Stimulated activated effector memory CD8-positive, alpha-beta T cell treated with anti-CD3 and anti-CD28 coated beads, Interleukin-12 subunit alpha, Interleukin-12 subunit beta, amount 100 ng/mL, for 72 hours (primary cell): ENCODE measurements around the gene SGSM2.

ENCODE experiments used
- ATAC-seq: fragments of 150-1000 bp; cut with Tn5 transposase; 2 replicates; pipeline ENCODE4 v1.10.0; 2021
- DNase-seq, 2 donors: peaks; one replicate each; pipeline ENCODE4 v3.0.0; 2021 to 2022; ENCODE audit warnings: low spot score in 2 of 2
- H3K27ac Mint-ChIP-seq: one replicate; pipeline ENCODE4 v1.8.0; 2022; ENCODE audit warnings: mild to moderate bottlenecking, mixed read lengths
- H3K36me3 Mint-ChIP-seq: one replicate; pipeline ENCODE4 v1.8.0; 2022; ENCODE audit warnings: mild to moderate bottlenecking, mixed read lengths
- H3K4me1 Mint-ChIP-seq: one replicate; pipeline ENCODE4 v1.8.0; 2022; ENCODE audit warnings: mixed read lengths
- H3K4me3 Mint-ChIP-seq: one replicate; pipeline ENCODE4 v1.8.0; 2022; ENCODE audit warnings: mild to moderate bottlenecking, mixed read lengths
- H3K9me3 Mint-ChIP-seq: one replicate; pipeline ENCODE4 v1.8.0; 2022; ENCODE audit warnings: mixed read lengths

SGSM2 gene

DNA sequence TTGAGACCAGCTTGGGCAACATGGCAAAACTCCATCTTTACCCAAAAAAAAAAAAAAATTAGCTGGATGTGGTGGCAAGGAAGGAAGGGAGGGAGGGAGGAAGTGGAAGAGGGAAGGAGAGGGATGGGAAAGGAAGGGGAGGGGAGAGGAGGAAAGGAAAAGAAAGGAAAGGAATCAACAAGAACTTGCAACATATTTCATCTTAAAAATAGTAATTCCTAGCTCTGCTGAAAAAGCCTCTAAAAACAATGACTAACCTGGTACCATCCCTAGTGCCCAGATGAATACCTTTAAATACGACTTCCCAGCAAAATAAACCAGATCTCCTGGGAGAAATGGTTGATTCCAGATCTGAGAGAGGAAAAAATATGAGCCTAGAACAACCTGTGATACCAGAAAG, 90.6 kb downstream of the SGSM2 start:
- no peak for ATAC-seq
- DNase-seq = no peak

More for the DNA sequence above, 90.6 kb downstream of the SGSM2 start:
- Mint-ChIP-seq H3K9me3 (no peaks in the 10 kb centered on the region), H3K36me3 (peaks cover 49% of the 10 kb centered on the region), H3K27ac (peak overlapping the region; percentile 78), H3K4me3 (no peak overlapping the region), H3K4me1 (no peaks in the 10 kb centered on the region)
